Measurements from ENCODE around the gene TCEAL9.
A peak's percentile ranks its signal among the peaks of the same experiment; 100 is the strongest.
"Not testable (repeated sequence)": the region's sequence is repeated elsewhere in the genome, so short reads cannot be mapped to it uniquely, and the experiment has no call there.

The TCEAL9 gene

GRCh38 chrX:103376118-103376978 is 20.0 kb downstream of the TCEAL9 start, which contains the start of gene BEX3:
Gene BEX3, plus strand, starts transcription at chrX:103376538. Its CDS starts 984 bp downstream, at chrX:103377522.
- DNase-seq, result peak; percentile 71

- peak; percentile 44 for DNase-seq
These were observed 20.6 kb downstream of the TCEAL9 start for GRCh38 chrX:103376979-103377324.

- no peak for DNase-seq
These were observed 22.7 kb downstream of the TCEAL9 start for GRCh38 chrX:103378990-103379389.

DNA sequence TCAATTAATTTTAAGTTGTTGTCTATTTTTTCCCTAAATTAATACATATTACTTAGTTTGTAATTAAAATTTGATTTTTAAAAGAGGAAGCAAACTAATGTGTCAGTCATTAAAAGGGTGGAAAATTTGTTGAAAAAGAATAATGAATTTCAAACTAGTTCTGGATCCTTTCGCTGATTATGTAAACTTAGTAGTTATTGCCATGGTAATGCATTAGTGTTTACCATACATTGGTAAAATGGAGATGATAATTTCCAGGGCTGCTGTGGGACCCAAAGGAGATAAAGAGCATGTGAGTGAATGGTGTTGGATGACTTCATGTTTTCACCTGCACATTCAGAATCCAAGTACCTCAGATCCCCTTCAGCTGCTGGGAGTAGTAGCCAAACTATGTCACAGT is 26.6 kb downstream of the TCEAL9 start:
- DNase-seq, result no peak

- no peak for DNase-seq
These were observed 28.4 kb downstream of the TCEAL9 start for GRCh38 chrX:103384672-103385071.

GRCh38 chrX:103385283-103385830 is 29.1 kb downstream of the TCEAL9 start:
- DNase-seq, result not testable (repeated sequence)

GRCh38 chrX:103386332-103386731 is 30.0 kb downstream of the TCEAL9 start:
- no peak for DNase-seq

DNA sequence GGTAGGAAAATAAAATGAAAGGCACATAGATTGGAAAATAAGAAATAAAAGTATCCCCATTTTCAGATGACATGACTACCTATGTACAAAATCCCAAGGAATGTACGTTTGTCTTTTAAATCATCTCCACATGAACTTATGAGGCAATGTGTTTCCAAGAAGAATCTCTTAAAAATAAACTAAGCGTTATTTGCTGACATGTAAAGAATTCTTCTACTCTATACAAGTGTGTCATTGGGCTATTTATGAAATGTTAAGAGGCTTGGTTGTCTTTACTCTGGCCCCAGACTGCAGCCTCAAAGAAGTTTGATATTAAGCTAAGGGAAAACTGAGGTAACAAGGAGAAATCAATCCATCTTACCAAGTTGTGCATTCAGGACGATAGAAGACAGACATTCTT is 37.2 kb downstream of the TCEAL9 start:
- DNase-seq, result no peak

DNA sequence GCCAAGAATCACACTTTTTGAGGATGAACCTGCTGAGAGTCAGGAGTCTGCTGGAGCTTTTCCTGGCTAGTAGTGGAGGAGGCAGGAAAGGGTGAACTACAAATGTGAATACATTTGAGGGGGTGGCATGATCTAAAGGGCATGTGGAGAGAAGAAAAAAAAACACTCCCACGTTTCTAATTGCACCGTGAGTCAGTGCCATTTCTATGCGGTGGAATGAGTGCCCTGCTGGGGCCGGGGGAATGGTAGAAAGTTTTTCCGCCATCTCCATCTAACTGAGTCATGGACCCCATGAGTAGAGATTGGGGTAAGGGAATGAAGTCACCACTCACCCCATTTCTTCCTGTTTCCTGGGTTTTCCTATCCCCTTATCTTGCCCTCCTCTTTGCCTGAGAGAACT is 39.9 kb downstream of the TCEAL9 start:
- DNase-seq, result no peak

DNA sequence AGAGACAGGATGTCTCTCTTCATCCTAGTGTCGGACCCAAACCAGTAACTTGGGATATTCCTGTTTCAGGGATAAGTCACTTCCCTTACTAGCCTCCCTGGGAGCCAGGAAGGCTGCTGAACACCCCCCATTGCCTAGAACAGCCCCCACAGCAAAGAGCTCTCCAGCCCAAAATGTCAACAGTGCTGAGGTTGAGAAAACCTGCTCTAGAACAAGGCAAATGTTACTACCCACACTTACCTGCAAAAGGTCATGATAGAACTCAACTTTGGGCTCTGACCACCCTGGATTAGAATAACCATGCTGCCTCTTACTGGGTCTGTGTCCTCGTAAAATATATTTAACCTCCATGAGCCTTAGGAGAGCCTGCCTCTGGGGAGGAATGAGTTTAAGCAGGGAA is 40.4 kb downstream of the TCEAL9 start:
- no peak for DNase-seq

DNA sequence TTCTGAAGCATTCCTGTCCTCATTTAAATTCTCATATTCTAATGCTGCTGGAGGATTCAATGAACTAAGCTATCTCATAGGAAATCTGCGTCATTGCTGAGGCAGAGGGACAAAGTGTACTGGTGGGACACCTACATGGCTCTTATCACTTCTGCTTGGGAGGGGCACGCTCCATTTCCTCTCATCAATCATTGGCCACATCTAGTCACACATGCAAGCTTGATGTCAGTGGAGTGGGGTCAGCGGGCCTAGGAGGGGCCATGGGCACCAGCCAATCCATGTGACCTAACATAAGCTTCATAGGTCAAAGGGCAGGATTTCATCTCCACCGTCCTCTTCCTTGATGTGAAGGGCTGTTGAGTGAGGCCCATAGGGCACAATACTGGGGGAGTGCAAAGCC is 41.4 kb downstream of the TCEAL9 start:
- DNase-seq, result no peak

GRCh38 chrX:103398421-103398864 is 42.1 kb downstream of the TCEAL9 start:
- DNase-seq, result no peak

DNA sequence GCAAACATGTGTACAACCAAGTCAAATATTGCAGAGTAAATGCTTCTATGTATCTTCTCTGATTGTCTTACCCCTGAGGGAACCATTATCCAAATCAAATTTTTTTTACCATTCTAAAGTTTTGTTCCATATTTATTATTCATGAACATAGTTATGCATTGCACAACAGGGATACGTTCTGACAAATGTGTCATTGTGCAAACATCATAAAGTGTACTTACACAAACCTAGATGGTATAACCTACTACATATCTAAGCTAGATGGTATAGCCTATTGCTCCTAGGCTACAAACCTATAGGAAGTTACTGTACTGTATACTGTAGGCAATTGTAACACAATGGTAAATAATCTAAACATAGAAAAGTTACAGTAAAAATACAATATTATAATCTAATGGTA is 43.4 kb downstream of the TCEAL9 start:
- DNase-seq, result no peak

GRCh38 chrX:103400931-103401330 is 44.6 kb downstream of the TCEAL9 start:
- DNase-seq, result no peak

DNA sequence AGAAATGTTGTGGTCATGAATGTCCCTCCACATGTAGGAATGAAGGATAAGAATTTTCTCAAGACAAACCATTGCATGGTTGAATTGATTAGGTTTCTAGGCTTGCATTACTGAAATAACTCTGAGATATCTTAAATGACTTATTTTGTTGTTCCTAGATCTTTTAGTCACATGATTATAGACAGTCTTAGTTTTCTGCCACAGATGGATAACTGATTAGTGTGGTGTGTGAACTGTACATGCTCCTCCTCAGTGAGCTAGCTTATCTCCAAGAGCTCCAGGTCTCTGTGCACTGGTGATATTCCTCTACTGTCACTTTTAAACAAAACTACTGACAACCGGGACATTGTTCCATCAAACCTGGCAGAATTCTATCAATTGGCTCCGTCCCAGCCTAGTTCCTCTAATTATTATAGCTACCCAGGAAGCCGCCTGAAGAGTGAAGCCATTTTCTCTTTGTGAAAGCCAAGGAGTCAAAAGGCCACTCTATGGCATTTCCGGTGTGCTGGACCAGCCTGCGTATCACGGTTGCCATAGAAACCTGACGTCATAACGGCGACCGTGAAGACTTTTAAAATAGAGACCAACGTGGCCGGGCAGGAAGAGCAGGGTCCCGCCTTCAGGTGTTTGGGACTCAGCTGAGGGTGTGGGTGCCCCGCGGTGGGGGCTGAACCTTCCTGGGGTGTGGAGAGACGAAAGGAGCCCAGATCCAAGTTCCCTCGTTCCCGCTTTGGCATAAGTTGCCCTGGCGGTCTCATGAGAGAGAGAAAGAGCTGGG is 48.1 kb downstream of the TCEAL9 start:
- DNase-seq, result peak; percentile 60

- no peak for DNase-seq
These were observed 48.7 kb downstream of the TCEAL9 start for GRCh38 chrX:103405009-103405333.

GRCh38 chrX:103406256-103406655 is 50.0 kb downstream of the TCEAL9 start:
- no peak for DNase-seq

DNA sequence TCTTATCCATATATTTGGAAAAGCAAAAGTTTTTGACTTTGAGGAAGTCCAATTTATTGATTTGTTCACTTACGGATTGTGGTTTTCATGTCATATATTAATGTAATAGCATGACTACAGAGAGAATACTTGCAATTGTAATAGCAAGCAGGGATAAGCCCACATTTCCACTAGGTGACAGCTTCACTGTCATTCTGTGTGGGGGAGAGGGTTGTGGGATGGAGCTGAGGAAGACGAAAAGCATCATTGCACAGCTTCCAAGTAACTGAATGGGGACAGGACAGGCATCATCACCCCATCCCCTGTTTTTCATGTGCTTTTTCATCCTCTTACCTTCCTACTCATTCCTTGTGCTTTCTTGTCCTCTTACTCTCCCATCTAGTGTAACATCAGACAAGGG is 51.5 kb downstream of the TCEAL9 start:
- no peak for DNase-seq

Data from NCI-H2171 (cell line).